CD1c-positive myeloid dendritic cell (primary cell): ENCODE data around the gene RHAG.
"Not testable (repeated sequence)": the region's sequence is repeated elsewhere in the genome, so short reads cannot be mapped to it uniquely, and the experiment has no call there.

Source experiments
- DNase-seq: peaks from one replicate; pipeline ENCODE4 v3.0.0-alpha.2; 2016; ENCODE audit errors: extremely low spot score

Gene RHAG

DNA sequence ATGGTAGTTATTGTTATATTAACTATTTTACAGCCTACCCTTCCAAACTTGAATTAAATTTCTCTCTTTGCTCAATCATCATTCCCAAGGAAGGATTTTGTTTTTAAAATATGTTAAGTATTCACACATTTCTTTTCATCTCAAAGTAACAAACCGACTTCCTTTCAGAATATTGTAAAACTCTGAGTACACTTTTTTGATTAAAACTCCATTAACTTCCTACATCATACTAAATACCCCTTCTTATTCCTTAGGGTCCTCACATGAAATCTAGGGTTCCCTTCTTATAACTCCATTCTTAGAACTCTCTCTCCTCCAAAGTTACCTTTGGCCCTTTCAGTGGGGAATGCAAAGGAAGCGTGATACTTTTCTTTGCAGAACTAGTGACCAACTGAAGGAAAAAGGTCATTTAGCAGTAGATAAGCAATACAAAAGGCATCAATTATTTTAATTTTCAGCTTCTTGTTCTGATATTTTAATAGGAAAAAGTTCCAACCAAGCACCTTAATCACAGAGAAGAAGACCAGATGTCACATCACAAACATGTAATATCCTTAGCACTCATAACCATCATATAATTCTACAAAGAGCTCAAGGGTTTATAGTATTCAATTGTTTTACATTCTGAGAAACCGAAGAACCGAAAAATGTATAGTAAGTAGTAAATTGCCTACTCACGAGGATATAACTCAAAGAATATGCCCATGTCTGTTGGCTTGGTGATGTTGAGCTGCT lies 494 bp downstream of the RHAG start:
- DNase-seq: no peak

DNA sequence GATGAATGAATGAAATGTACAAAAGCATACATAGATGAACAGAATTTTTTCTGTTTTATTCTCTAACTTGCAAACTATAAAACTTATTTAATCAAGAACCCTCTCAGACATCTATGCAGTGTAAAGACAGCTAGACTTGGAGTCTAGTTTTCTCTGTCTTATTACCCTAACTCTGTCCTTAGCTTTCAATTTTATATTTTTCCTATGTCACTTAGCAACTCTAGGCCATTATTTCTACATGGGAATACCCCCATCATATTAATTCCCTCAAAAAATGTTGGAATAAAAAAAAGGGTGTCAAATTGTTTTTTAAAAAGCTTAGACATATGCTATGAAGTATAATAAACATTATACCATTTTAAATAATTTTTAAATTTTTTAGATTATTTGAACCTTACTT lies 1.2 kb downstream of the RHAG start:
- DNase-seq: no peak

DNA sequence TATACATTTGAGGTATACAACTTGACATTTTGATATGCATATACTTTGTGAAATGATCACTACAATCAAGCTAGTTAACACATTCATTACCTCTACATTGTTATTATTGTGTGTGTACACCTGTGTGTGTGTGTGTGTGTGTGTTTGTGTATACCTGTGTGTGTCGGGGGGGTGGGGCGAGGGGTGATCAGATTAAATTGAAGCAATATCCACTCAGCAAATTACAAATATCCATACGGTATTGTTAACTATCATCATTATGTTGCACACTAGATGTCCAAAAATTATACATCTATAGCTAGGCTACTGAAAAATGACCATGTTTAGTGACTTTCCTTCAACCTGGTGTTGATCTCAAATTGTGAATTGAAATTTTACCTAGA lies 1.8 kb downstream of the RHAG start:
- DNase-seq: no peak

DNA sequence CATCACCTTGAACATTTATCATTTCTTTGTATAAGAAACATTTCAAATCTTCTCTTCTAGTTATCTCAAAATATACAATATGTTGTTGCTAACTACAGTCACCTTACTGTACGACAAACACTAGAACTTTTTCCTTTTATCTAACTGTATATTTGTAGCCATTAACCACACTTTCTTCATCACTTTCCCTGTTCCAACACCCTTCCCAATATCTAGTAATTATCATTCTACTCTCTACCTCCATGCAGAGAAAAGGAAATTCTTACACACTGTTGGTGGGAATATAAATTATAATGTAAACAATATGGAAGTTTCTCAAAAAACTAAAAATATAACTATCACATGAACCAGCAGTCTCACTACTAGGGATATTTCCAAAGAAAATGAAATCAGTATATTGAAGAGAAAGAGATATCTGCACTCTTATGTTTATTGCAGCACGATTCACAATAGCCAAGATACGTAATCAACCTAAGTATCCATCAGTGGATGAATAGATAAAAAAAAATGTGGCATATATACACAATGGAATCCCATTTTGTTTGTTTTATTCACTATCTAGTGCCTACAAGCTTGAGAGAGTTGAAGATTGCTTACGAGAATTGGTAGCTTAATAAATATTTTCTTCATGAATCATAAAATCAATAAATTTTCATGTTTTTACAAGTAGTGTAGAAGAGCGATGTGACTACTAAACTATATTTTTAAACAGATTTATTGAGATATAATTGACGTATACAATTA lies 2.4 kb downstream of the RHAG start:
- no peak for DNase-seq

DNA sequence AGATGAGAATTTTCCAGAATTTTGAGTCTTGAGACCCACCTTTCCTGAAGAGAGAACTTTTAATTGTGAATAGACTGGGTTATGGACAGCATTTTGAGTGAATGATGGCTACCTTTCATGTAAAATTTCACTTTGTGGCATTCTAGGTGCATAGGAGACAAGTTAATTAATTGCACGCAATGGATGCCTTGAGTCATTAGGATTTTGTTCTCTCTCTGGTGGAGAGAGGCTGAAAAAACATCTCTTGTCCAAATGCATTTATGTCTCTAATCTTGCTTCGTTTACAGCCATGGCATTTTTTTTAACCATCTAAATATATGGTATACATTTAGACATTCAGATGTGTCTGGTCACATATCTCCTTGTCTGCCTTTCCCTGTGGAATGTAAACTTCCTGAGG lies 3.1 kb downstream of the RHAG start:
- no peak for DNase-seq

DNA sequence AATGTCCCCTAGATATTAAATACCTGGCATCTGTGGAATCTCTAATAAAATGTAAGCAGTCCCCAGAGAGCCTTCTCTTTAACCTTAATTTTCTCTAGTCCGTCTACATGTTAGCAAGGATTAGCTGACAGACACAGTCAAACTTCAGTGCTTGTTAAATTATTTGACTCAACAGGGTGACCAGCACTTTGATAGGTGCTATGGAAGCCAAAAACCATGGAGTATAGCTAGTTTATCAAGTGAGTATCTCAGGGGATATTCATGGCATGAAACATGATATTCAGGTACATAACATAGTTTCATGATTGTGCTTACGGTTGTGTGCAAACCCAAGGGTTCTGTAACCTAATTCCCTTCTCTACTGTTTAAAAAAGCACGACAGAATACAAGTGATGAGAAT lies 3.9 kb downstream of the RHAG start:
- no peak for DNase-seq

DNA sequence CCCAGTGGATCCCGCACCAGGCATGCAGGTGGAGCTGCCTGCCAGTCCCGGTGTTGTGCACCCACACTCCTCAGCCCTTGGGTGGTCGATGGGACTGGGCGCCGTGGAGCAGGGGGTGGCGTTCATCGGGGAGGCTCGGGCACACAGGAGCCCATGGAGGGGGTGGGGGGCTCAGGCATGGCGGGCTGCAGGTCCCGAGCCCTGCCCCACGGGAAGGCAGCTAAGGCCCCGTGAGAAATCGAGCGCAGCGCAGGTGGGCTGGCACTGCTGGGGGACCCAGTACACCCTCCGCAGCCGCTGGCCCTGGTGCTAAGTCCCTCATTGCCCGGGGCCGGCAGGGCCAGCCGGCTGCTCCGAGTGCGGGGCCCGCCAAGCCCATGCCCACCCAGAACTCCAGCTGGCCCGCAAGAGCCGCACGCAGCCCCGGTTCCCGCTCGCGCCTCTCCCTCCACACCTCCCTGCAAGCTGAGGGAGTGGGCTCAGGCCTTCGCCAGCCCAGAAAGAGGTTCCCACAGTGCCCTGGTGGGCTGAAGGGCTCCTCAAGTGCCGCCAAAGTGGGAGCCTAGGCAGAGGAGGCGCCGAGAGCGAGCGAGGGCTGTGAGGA lies 7.1 kb downstream of the RHAG start:
- not testable (repeated sequence) for DNase-seq

DNA sequence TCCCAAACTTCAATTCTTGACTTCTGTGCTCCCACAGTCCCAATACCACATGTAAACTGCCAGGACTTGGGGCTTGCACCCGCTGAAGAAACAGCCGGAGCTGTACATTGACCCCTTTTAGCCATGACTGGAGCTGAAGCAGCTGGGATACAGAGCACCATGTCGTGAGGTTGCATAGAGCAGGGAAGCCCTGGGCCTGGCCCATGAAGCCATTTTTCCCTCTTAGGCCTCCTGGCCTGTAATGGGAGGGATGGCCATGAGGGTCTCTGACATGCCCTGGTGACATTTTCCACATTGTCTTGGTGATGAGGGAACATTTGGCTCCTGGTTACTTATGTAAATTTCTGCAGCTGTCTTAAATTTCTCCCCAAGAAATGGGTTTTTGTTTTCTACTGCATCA lies 9.8 kb downstream of the RHAG start:
- no peak for DNase-seq

DNA sequence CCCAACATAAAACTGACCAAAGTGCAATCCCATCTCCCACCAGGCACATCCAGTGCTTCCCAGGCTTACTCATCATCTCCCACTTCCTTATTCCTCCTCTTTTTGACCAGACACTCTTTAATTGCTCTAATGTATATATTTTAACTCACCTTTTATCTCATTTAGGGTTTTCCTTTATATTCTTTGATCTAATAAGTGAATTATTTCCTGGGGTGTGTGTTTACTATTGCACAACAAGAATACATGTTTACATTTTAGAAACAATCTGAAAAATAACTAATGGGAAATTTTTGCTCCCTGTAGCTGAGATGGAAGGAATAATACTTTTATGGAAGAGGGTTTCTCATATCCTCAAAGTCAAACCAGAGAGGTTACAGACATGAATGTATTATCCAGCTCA lies 18.4 kb downstream of the RHAG start:
- no peak for DNase-seq

DNA sequence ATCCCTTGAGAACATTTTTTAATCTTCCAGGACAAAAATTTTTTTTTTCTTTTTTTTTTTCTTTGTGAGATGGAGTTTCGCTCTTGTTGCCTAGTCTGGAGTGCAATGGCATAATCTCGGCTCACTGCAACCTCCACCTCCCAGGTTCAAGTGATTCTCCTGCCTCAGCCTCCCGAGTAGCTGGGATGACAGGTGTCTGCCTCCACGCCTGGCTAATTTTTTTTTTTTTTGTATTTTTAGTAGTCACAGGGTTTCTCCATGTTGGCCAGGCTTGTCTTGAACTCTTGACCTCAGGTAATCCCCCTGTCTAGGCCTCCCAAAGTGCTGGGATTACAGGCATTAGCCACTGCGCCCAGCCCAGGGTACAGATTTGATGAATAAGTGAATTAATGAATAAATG lies 22.5 kb downstream of the RHAG start:
- DNase-seq: not testable (repeated sequence)

DNA sequence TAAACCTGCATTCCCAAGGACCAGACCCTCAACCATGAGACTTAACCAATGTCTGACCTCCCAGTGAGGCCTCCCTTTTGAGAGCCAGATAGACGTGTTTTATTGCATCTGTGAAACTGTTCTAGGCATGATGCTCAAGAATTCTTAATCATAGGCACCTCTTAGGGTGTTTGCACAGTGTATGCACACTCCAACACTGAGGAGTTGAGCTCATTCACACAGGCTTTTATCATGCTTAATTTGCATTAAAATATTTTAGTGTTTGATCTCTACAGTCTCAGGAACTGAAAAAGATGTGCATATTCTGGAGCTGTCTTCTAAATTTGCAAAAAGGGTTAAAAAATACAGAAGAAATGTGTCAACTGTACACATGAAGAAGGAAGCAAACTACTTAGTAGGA lies 27.4 kb downstream of the RHAG start:
- DNase-seq: no peak

DNA sequence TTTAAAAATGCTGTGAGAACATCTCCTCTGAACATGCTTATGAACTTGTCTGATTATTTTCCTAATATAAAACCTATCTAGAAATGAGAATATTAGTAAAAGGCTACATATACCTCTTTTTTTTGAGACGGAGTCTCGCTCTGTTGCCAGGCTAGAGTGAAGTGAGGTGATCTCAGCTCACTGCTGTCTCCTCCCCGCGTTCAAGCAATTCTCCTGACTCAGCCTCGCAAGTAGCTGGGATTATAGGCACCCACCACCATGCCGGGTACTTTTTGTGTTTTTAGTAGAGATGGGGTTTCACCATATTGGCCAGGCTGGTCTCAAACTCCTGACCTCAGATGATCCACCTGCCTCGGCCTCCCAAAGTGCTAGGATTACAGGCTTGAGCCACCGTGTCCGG lies 28.4 kb downstream of the RHAG start:
- not testable (repeated sequence) for DNase-seq

DNA sequence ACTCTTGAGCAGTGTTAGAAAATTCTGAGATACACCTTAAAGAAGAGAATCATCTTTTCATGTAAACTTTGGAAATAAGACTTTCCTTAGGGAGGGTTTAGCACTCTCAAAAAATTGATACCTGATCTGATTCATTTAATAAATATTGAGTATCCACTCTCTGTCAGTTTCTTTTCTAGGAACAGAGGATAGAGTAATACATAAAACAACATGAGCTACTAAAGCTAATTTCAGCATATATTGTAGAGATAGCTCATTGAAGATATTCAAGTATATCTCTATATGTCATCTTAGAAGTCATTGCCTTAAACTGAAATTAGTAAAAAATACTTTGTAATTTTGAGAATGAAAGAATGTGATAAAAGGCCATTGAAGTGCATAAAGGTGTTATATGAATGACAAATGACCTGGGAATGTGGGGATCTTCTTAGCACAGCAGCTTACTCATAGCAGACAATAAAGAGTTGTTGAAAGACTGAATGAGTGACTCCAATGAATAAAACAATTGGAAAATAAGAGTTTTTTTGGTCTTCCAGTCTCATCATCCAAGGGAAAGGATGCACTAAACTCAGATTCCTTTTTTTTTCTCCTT lies 29.2 kb downstream of the RHAG start:
- no peak for DNase-seq

DNA sequence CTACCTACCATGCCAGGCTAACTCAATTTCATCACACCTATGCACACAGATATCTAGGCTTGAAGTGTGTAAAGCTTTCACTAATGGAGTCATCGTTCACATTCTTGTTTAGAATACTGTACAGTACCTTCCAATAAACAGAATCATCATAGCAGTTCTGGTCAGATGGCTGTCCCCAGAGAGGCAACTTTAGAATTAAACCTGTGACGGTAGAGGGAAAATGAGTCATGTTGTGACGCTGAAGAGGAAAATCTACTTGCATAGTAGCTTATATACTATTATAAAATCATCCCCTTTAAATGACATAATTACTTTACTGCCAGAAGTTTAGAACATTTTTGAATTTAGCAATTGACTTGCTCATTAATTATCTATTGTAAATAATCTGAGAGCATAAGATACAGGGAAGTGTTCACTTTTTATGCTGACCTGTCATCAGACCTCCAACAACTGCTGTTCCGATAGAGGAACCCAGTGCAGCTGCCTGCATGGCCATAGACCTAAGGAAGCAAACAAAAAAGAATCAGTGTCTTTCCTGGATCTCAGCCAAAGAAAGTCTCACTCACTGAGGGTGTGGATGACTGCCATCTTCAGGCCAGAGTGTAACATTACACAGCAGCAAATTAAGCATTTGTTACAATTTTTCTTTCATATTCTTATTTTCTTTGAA lies 29.8 kb downstream of the RHAG start:
- peak; percentile 79 for DNase-seq

DNA sequence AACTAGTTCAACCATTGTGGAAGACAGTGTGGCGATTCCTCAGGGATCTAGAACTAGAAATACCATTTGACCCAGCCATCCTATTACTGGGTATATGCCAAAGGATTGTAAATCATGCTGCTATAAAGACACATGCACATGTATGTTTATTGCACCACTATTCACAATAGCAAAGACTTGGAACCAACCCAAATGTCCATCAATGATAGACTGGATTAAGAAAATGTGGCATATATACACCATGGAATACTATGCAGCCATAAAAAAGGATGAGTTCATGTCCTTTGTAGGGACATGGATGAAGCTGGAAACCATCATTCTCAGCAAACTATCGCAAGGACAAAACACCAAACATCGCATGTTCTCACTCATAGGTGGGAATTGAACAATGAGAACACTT lies 32.6 kb downstream of the RHAG start:
- DNase-seq: not testable (repeated sequence)

DNA sequence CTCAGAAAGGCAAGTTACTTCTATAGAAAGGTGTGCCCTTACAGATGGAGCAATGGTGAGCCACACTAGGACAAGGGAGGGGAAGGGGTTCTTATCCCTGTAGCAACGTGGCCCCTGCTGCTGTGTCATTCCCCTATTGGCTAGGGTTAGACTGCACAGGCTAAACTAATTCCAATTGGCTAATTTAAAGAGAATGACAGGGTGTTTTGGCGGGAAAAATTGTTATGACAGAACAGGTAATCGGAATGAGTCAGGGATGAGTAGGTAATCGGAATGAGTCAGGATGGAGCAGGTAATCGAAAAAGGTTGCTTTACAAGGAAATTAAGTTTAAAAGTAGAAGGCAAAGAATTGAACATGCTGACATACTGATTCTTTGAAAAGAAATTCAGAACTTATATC lies 49.4 kb downstream of the RHAG start:
- DNase-seq: not testable (repeated sequence)

DNA sequence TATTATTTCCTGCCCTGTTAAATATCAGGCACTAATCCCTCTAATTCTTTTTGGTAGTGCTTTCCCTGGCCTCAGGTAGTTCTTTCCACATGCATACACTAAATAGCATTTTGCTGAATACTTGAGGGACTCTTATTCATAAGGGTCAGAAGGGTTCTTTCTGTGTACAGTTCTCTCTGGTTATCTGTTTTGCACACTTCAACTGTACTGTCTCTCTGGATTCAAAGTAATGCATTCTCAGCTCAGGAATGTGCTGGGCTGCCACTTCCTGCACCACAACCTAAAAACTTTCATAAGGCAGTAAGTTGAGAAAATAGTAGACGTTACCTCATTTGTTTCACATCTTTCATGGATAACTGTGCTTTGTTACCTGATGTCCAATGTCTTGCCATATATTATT lies 54.1 kb downstream of the RHAG start:
- DNase-seq: no peak

DNA sequence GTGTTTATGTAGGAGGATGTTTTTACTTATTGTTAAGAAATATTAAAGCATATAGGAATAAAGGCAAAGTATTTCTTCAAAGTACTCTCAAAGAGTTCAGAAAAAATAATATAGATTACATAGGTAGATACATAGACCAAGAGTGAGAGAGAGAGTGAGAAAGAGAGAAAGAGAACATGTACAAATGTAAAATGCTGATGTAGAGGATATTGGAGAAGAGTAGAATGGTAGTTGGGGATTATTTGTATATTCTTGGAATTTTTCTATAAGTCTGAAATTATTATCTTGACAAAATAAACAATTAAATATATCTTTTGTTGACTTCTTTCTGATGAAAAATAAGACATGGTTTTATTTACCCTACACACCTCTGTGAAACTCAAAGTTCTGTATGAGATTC lies 57.0 kb downstream of the RHAG start:
- DNase-seq: no peak

DNA sequence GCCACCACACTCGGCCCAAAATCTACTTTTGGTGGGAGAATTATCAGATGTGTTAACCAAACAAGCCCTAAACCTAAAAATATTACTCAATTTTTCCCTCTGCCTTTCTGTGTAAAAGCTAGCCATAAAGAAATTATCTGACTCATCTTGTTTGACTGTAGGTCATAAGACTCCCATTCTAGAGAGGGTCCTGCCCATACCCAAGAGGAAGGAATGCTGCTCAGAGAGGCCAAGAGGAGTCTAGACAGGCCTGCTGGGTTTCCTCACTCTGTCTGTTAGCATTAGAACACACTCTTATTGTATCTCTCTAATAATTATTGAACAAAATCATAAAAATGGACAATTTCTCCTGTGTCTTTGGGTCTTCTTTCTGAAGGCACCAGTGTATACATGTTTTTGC lies 60.0 kb downstream of the RHAG start:
- DNase-seq: no peak

DNA sequence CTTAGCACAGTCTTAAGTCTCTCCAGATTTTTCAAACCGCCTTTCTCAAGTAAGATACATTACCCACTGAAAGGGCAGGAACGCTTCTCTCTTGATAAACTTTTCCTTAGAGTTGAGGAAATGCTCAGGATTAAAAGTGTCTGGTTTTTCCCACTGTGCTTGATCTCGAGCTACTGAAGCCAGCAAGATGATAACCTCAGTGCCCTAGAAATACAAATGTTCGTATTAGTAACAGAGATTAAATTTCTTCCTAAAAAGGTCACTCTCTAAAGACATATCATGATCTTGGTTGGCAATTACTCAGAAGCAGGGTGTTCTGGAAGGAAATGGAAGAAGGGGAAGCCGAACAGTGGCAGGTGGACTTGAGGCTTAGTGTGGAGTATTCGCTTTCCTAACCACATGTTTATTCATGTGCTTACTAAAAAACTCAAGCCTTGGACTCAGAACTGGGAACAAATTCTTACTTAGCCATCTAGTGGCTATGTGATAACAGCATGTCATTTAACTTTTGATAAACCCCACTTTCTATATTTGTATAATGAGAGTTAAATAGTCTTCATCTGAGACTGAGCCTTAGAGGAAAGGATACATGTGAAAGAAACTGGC lies 66.1 kb downstream of the RHAG start:
- DNase-seq: no peak

DNA sequence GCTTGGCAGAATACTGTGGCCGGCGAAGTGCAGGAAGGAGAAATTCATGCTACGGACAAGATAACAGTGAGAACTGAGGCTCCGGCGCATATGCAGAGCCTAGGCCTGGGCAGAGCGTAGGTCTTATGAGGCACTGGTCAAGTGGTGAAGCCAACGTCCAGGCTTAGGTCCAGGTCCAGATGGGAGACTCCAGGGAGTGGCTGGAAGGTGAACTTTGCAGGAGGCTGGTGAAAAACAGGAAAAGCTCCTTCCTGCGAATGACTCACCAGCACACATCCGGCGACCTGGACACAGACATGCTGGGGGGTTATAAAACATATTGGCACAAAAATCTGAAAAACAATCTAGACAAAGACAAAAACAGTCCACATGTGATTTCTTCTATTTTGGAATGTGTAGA lies 70.8 kb downstream of the RHAG start:
- no peak for DNase-seq

DNA sequence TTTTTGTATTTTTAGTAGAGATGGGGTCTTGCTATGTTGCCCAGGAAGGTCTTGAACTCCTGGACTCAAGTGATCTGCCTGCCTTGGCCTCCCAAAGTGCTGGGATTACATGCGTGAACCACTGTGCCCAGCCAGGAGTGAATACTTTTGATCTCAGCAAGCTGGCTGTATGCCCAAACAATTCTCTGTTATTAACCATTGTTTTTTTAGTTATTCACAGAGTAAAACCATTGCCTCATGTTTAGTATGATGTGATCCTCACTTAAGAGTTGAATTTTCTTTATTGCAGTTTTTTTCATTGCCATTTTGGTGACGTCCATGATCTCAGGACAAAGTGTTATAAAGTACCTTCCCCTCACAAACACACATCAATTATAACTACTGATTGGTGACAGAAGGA lies 71.4 kb downstream of the RHAG start:
- no peak for DNase-seq
